Midbrain (tissue), 1 donor: Measurements from ENCODE around the gene RABL2A.
"Not testable (repeated sequence)": the region's sequence is repeated elsewhere in the genome, so short reads cannot be mapped to it uniquely, and the experiment has no call there.

Experiments used
- DNase-seq: peaks from one replicate; lab custom pipeline; 2025; lab: John Stamatoyannopoulos, UW

The RABL2A gene

GRCh38 chr2:113685471-113685870 lies 58.4 kb downstream of the RABL2A start:
- no peak for DNase-seq

- no peak for DNase-seq
These were observed 59.5 kb downstream of the RABL2A start for GRCh38 chr2:113686537-113686936.

- DNase-seq, result not testable (repeated sequence)
These were observed 63.8 kb downstream of the RABL2A start for GRCh38 chr2:113690871-113691270.
